ENCODE measurements around the gene FOXP1.

The FOXP1 gene

GRCh38 chr3:71393745-71394144 lies 189.8 kb downstream of the FOXP1 start:
- DNase-seq = no peak

- DNase-seq = peak; percentile 27
Measured at GRCh38 chr3:71393093-71393492, 190.4 kb downstream of the FOXP1 start.

GRCh38 chr3:71392251-71392650 lies 191.3 kb downstream of the FOXP1 start:
- peak; percentile 21 for DNase-seq

DNA sequence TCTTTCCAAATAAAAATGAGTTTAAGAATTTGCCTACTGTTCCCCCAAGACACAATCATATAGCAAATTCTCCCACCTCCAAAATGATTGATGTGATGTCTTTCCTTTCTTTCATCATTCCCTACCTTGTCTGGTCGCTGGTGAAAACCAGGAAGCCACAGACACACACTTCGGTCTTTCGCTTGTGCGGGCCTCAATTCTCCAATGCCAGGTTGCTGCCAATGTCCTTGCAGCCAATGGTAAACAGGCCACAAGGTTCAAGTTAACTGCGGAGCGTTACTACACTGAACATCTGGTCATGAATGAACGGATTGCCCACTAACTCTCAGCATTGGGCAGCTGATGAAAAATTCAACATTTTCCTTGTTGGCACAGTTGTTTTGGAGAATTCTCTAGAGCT lies 192.2 kb downstream of the FOXP1 start:
- DNase-seq = no peak

DNA sequence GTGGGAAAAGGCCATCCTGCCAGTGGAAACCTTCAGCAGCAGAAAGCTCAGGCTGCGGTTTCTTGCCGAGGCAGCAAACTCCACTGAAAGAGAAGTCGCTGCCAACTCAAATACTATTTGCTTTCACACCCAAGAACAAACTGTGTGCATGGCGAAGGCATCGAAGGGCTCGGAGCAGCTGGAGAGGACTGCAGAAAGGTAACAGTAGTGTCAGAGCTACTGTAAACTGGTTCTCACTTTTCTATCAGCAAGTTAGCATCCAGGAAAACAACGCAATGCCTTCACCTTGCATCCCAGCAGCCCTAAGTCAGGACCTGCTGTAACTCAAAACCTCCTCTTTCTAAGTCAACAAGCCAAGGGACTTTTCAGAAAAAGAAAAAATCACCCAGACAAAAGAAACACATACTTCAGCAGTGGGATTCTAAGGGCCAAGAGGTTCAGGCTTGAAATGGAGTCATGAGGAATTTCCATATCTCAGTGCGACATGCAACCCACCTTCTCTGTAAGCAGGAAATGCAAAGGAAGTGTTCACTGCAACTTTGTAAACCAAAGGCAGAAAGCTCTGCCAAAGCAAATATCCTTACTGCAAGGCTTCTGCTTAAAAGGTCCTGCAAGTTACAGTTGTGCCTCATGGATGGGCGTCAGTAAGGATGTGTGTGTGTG lies 193.5 kb downstream of the FOXP1 start:
- peak; percentile 24 for DNase-seq

- no peak for DNase-seq
Measured at GRCh38 chr3:71389191-71389590, 194.3 kb downstream of the FOXP1 start.

- no peak for DNase-seq
Measured at GRCh38 chr3:71388535-71389120, 194.9 kb downstream of the FOXP1 start.

DNA sequence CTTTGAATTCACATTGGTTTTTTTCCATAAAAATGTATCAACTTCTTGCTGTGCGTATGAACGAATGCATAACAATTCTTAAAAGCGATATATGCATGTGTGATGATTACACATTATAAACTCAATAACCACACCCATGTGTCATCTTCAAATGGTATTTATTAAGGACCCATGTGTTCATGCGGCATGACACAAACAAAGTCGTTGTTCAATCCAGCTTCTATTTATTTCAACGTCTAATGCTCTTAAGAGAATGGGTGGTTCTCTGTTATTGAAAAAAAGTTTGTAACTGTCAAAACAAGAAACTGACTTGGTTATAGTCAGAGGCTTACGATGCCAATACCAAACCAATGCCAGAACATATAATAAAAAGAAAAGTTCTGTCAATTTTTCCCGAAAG lies 195.9 kb downstream of the FOXP1 start:
- no peak for DNase-seq

GRCh38 chr3:71384837-71385716 lies 198.5 kb downstream of the FOXP1 start:
- DNase-seq = no peak

GRCh38 chr3:71384388-71384787 lies 199.1 kb downstream of the FOXP1 start:
- no peak for DNase-seq

DNA sequence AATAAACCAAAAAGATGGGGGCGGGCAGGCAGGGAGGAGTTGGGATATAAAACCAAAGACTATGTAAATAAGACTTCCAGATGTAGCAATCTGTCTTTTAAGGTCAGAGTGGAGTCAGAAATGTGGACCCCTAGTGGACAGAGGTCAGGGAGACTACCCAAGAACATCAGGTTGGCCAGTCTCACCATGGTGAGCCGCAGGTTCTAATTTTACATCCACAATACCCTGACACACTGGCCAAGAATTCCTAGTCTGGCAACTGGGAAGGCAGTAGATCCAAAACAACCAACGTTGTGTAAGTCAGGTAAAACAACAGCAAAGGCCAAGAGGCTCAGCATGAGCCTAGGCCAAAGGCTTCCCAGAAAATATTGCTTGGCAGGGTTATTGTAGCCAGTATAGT lies 203.4 kb downstream of the FOXP1 start:
- no peak for DNase-seq

- DNase-seq = no peak
Measured at GRCh38 chr3:71378509-71378908, 205.0 kb downstream of the FOXP1 start.

DNA sequence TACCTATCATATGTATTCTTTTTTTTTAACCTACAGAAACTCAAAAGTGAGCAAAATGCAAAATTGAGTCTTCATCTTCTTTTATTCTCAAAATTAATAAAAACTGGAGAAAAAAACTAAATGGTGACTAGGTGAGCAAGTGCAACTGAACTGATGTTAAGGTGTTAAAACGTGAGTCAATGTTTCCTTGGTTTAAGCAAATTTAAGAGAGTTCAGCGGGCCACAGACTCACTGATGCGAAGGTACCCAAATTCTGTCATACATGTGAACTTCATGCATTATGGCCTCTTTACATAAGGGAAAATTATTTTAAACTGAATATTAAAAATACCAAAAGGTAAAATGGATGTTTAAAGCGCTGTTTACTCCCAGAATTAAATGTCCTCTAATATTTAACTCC lies 206.6 kb downstream of the FOXP1 start:
- no peak for DNase-seq

DNA sequence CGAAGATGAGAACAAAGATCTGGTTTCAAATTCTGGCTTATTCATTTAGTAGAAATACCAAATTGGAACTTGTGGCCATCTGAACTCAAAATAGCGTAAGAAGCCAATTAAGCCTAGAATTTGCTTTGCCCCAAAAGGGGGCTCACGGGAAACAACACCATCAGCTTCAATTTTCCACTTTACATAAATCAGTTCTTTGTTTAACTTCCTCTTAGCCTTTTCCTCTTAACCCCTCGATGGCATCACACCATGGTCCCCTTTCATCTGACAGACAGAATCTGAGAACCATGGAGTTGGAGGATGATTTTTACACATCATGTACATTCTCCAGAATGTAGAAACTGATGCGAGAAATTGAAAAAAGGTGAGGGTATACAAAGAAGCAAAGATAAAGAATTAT lies 207.0 kb downstream of the FOXP1 start:
- DNase-seq = no peak

DNA sequence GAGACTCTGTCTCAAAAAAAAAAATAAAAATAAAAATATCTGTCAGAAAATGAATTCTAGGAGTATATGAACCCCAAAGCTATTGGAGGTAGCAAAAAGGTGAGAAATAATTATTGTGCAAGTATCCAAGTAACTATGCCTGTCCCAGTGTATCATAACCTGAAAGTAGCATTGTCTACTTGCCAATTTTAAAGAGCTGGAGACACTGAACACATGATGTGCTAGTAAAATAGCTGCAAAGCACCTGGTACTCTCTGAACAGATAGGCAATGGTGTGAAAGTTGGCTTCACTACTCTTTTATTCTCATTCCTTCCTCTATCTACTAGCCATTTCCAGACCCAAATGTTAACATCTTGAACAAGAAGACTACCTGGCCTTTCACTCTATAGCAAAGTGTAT lies 208.9 kb downstream of the FOXP1 start:
- DNase-seq = no peak

- peak; percentile 69 for DNase-seq
Measured at GRCh38 chr3:71372911-71373637, 210.5 kb downstream of the FOXP1 start.

- no peak for DNase-seq
Measured at GRCh38 chr3:71372241-71372768, 211.2 kb downstream of the FOXP1 start.

- no peak for DNase-seq
Measured at GRCh38 chr3:71371282-71371681, 212.2 kb downstream of the FOXP1 start.

DNA sequence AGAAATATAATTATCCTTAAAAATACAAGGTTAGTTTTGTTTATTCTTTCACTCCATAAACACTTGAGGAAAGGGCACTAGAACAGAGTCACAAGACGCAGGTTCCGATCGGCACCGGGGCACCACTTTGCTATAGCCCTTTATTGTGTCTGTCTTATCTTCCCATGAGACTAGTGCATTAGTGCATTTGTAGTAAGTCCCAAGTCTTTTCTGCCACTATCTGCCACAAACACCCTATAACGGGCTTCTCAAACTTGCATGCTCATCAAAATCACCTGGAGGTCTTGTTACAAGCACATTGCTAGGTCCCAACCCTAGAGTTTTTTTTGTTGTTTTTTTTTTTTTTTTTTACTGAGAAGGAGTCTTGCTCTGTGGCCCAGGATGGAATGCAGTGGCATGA lies 213.1 kb downstream of the FOXP1 start:
- no peak for DNase-seq

- no peak for DNase-seq
Measured at GRCh38 chr3:71369701-71370391, 213.7 kb downstream of the FOXP1 start.

DNA sequence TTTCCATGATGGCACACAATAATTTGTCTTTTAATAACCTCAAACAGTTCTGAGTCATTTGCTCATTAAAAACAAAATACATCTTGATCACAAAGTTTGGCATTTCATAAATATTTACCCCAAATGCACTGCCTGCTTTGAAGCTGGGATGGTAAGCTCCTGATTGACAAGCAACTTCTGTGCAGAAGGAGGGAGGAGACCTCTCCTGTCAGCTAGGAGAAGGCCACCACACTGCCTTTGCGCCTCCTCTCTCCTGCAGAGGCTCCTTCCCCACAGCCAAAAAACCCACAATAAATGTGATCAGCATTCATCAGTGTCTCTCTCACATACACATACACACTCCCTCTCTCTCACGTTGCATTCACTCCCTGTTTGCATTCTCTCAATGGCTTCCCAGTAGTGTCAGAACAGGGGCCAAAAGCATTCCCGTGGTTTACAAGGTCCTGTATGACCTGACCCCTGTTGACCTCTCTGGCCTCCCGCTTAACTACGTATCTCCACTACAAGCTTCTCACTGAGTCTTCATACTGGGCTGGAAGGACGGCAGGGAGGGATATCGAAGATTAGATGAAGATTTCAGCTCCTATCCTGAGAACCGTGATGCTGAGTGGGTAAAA lies 216.4 kb downstream of the FOXP1 start:
- DNase-seq = no peak

GRCh38 chr3:71361334-71361890 lies 222.1 kb downstream of the FOXP1 start:
- no peak for DNase-seq
